ENCODE data around the gene VAV2.
"Not testable (repeated sequence)": the region's sequence is repeated elsewhere in the genome, so short reads cannot be mapped to it uniquely, and the experiment has no call there.

Gene VAV2

DNA sequence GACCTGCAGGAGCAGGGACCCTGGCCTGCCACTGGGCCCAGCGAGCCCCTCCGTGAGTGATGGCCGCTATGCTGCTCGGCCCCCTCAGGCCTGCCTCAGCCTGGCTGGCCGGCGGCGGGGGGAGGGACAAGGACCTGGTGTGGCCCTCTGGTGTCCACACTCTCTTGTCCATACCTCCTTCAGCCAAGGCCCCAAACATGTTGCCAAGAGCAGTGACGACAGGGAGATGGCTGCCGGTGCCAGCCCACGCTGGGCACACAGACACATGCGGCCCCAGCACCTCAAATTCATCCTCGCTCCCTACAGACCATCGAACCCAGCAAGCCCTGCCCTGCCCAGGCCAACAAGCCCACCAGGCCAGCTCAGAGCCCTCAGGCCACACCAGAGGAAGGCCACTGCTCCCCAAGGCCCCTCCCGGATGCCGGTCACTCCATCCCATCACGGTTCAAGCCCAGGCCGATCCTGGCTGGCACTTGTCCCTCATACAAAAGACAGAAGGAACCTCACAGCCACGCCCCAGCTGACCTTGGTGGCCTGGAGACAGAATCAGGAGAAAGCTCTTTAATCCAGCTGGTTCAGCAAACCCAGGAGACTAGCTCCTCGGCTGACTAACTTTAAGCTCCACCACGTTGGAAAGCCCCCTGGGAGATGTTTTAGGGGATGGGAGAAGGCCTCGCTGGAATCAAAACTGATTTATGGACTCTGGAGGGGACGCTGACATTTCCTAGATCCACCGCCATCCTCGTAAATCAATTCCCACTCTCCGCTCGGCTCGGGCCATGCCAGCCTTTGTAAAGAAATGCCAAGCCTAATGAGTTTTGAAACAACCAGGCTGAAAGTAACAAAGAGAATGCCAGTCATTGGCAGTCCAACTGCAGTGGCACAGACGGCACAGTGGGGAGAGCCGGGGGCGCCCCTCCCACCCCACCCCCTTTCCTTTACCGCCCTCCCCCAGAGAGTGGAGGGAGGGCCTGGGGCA lies 84.9 kb downstream of the VAV2 start:
- no peaks in the 10 kb centered on the region for H3K36me3 ChIP-seq (ENCODE audit: insufficient read depth, low read length)
- no peaks in the 10 kb centered on the region for H3K27me3 ChIP-seq (ENCODE audit: insufficient read depth, low read length)
- no peaks in the 10 kb centered on the region for H3K4me1 ChIP-seq (ENCODE audit: control insufficient read depth, insufficient read depth, low read length, unreplicated experiment)
- no peak overlapping the region for H2AFZ ChIP-seq (ENCODE audit: low read length, unreplicated experiment)
- peaks cover 8% of the 10 kb centered on the region for H3K79me2 ChIP-seq (ENCODE audit: control insufficient read depth, insufficient read depth, low read length, unreplicated experiment)
- H3K4me3 ChIP-seq (ENCODE audit: low read depth, low read length), result no peak overlapping the region
- no peak overlapping the region for H3K27ac ChIP-seq (ENCODE audit: low read depth, low read length)

DNA sequence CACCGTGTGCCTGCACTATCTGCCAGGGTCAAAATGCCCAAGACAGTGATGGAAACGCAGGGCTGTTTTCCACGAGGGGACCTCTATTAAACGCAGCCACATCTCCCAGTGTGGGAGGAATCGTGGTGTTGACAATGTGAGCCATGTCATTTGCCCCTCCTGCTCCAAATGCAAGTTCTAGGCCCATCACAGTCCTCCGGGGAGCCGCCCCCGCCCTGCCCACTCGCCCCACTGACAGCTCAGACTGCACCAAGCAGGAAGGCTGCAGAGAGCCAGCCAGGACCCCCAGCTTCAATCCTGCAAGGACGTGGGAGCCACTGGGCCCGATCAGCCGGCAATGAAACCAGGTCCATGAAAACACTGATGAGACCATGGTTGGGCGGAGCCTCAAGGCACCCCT lies 85.9 kb downstream of the VAV2 start:
- Histone ChIP-seq H3K27ac (ENCODE audit: low read depth, low read length) (no peak overlapping the region), H3K79me2 (ENCODE audit: control insufficient read depth, insufficient read depth, low read length, unreplicated experiment) (peaks cover 8% of the 10 kb centered on the region), H3K27me3 (ENCODE audit: insufficient read depth, low read length) (no peaks in the 10 kb centered on the region), H3K36me3 (ENCODE audit: insufficient read depth, low read length) (no peaks in the 10 kb centered on the region), H3K4me1 (ENCODE audit: control insufficient read depth, insufficient read depth, low read length, unreplicated experiment) (no peaks in the 10 kb centered on the region), H3K4me3 (ENCODE audit: low read depth, low read length) (no peak overlapping the region), H2AFZ (ENCODE audit: low read length, unreplicated experiment) (no peak overlapping the region)

DNA sequence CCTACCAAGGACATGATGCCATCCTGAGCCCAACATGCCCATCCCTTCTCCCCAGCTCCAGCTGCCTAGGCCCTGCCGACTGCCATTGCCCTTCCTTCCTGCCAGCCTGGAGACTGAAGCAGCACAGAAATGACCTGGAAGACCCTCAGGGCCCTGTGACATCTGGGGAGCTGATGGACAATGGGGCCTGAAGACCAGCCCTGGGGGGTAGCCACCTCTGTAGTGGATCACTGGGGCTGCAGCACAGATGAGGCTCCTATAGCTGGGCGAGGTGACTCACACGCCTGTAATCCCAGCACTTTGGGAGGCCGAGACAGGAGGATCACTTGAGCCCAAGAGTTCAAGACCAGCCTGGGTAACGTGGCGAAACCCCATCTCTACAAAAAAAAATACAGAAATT lies 86.6 kb downstream of the VAV2 start:
- Histone ChIP-seq H3K4me1 (ENCODE audit: control insufficient read depth, insufficient read depth, low read length, unreplicated experiment) (no peaks in the 10 kb centered on the region), H2AFZ (ENCODE audit: low read length, unreplicated experiment) (no peak overlapping the region), H3K27me3 (ENCODE audit: insufficient read depth, low read length) (no peaks in the 10 kb centered on the region), H3K27ac (ENCODE audit: low read depth, low read length) (no peak overlapping the region), H3K4me3 (ENCODE audit: low read depth, low read length) (no peak overlapping the region), H3K79me2 (ENCODE audit: control insufficient read depth, insufficient read depth, low read length, unreplicated experiment) (peaks cover 8% of the 10 kb centered on the region), H3K36me3 (ENCODE audit: insufficient read depth, low read length) (no peaks in the 10 kb centered on the region)

DNA sequence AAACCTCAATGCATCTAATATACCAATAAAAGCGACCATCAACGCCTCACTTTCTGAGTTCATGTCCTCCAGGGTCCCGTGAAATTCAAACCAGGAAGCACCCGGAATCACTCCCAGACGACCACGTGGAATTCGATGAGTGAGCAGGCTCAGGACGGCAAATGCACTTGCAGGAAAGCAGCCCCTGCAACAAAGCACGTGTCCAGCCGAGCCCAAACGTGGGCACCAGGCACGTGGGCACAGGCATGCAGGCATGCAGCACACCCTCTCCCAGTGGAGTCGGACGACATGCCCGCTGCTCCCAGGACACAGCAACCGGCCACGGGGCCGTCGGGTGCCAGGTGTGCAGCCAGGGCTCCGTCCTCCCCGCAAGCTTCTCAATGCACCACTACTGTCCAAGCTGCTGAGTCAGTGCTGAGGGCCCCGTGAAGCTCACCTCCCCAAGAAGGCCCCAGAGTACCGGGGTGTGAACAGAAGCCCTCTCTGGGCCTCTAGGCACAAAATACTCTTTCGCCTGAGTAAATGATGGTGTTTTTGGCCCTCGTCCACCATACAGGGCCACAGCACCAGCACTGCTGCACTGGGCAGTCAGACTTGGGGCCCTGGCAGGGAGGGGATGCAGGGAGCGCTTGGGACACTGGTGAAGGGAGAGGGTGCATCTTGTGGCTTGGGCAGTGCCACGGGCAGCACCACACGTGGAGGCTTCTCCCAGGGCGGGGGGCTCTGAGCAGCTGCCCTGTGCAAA lies 87.6 kb downstream of the VAV2 start:
- Histone ChIP-seq H2AFZ (ENCODE audit: low read length, unreplicated experiment) (no peak overlapping the region), H3K27me3 (ENCODE audit: insufficient read depth, low read length) (no peaks in the 10 kb centered on the region), H3K4me3 (ENCODE audit: low read depth, low read length) (no peak overlapping the region), H3K4me1 (ENCODE audit: control insufficient read depth, insufficient read depth, low read length, unreplicated experiment) (no peaks in the 10 kb centered on the region), H3K36me3 (ENCODE audit: insufficient read depth, low read length) (no peaks in the 10 kb centered on the region), H3K79me2 (ENCODE audit: control insufficient read depth, insufficient read depth, low read length, unreplicated experiment) (peaks cover 8% of the 10 kb centered on the region), H3K27ac (ENCODE audit: low read depth, low read length) (no peak overlapping the region)

DNA sequence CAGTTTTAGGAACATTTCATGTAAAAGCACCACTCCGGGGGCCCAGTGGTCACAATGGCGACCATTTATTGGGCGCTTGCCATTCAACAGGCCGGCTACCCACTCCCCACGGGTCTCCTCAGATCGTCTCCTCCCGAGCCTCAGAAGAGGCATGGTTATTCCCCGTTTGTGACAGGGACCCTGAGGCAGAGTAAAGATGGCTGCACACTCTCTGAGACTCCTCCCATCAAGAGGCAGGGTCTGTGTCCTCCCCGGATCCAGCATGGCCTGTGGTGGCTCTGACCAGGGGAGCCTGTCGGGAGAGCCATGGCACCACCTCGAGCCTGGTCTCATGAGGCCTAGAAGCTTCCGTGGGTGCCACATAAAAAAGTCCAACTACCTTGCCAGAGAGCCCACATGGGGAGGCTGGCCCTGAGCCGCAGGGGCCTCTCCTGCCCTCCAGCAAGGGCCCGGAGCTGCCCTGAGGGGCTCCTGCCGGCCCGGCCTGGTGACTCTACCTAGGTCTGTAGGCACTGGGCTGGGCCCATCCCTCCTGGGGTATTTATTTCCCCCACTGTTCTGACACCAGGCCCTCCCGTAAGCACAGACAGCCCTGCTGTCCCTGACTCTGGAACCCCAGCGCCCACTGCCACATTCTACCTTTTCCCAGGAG lies 90.8 kb downstream of the VAV2 start:
- H3K79me2 ChIP-seq (ENCODE audit: control insufficient read depth, insufficient read depth, low read length, unreplicated experiment), result no peaks in the 10 kb centered on the region
- H3K36me3 ChIP-seq (ENCODE audit: insufficient read depth, low read length), result no peaks in the 10 kb centered on the region
- no peak overlapping the region for H3K4me3 ChIP-seq (ENCODE audit: low read depth, low read length)
- H2AFZ ChIP-seq (ENCODE audit: low read length, unreplicated experiment), result no peak overlapping the region
- H3K27ac ChIP-seq (ENCODE audit: low read depth, low read length), result no peak overlapping the region
- H3K4me1 ChIP-seq (ENCODE audit: control insufficient read depth, insufficient read depth, low read length, unreplicated experiment), result no peaks in the 10 kb centered on the region
- H3K27me3 ChIP-seq (ENCODE audit: insufficient read depth, low read length), result no peaks in the 10 kb centered on the region

DNA sequence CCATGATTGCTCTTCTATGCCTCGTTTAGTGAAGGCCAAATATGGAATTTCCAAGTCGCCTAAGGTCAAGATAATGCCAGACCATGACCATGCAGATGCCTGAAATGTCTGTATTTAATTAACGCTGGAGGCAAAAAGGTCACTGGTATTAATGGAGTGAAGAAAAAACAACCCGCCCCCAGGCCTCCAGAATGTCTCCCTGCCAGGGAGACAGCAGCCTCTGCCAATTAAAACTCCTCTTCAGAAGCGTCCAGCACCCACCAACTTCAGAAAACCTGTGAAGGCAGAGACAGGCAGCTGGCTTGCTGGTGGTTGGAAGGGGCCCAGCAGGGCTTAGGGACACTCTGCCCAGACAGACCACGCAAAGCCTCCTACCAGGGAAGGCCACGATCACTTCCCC lies 94.4 kb downstream of the VAV2 start:
- no peaks in the 10 kb centered on the region for H3K79me2 ChIP-seq (ENCODE audit: control insufficient read depth, insufficient read depth, low read length, unreplicated experiment)
- H3K4me3 ChIP-seq (ENCODE audit: low read depth, low read length), result no peak overlapping the region
- no peak overlapping the region for H3K27ac ChIP-seq (ENCODE audit: low read depth, low read length)
- no peaks in the 10 kb centered on the region for H3K36me3 ChIP-seq (ENCODE audit: insufficient read depth, low read length)
- no peaks in the 10 kb centered on the region for H3K4me1 ChIP-seq (ENCODE audit: control insufficient read depth, insufficient read depth, low read length, unreplicated experiment)
- no peaks in the 10 kb centered on the region for H3K27me3 ChIP-seq (ENCODE audit: insufficient read depth, low read length)
- no peak overlapping the region for H2AFZ ChIP-seq (ENCODE audit: low read length, unreplicated experiment)

DNA sequence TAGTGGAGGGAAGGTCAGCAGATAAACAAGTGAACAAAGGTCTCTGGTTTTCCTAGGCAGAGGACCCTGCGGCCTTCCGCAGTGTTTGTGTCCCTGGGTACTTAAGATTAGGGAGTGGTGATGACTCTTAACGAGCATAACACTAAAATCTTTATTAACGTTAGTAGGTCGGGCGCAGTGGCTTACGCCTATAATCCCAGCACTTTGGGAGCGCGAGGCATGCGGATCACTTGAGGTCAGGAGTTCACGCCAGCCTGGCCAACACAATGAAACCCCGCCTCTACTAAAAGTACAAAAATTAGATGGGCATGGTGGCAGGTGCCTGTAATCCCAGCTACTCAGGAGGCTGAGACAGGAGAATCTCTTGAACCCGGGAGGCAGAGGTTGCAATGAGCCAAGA lies 96.1 kb downstream of the VAV2 start:
- H2AFZ ChIP-seq (ENCODE audit: low read length, unreplicated experiment); H3K27ac ChIP-seq (ENCODE audit: low read depth, low read length); H3K4me1 ChIP-seq (ENCODE audit: control insufficient read depth, insufficient read depth, low read length, unreplicated experiment); H3K36me3 ChIP-seq (ENCODE audit: insufficient read depth, low read length); H3K4me3 ChIP-seq (ENCODE audit: low read depth, low read length); H3K79me2 ChIP-seq (ENCODE audit: control insufficient read depth, insufficient read depth, low read length, unreplicated experiment); H3K27me3 ChIP-seq (ENCODE audit: insufficient read depth, low read length): not testable (repeated sequence)

DNA sequence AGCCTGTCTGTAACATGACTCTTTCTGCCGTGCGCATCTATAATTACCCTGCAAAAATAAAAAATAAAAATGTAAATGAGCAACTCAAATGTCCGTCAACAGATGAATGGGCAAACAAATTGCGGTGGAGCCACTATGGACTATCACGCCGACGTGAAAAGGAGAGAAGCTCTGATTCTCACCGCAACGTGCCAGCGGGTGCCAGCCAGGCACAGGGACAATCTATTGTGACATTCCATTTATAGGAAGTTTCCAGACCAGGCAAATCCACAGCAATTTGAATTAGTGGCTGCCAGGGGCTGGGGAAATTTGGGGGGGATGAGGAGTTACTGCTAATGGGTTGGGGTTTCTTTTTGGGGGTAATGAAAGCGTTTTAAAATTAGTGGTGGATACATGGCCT lies 96.8 kb downstream of the VAV2 start:
- no peaks in the 10 kb centered on the region for H3K36me3 ChIP-seq (ENCODE audit: insufficient read depth, low read length)
- no peak overlapping the region for H2AFZ ChIP-seq (ENCODE audit: low read length, unreplicated experiment)
- H3K79me2 ChIP-seq (ENCODE audit: control insufficient read depth, insufficient read depth, low read length, unreplicated experiment), result no peaks in the 10 kb centered on the region
- H3K4me1 ChIP-seq (ENCODE audit: control insufficient read depth, insufficient read depth, low read length, unreplicated experiment), result peaks cover 1% of the 10 kb centered on the region
- H3K27me3 ChIP-seq (ENCODE audit: insufficient read depth, low read length), result no peaks in the 10 kb centered on the region
- no peak overlapping the region for H3K27ac ChIP-seq (ENCODE audit: low read depth, low read length)
- H3K4me3 ChIP-seq (ENCODE audit: low read depth, low read length), result no peak overlapping the region

DNA sequence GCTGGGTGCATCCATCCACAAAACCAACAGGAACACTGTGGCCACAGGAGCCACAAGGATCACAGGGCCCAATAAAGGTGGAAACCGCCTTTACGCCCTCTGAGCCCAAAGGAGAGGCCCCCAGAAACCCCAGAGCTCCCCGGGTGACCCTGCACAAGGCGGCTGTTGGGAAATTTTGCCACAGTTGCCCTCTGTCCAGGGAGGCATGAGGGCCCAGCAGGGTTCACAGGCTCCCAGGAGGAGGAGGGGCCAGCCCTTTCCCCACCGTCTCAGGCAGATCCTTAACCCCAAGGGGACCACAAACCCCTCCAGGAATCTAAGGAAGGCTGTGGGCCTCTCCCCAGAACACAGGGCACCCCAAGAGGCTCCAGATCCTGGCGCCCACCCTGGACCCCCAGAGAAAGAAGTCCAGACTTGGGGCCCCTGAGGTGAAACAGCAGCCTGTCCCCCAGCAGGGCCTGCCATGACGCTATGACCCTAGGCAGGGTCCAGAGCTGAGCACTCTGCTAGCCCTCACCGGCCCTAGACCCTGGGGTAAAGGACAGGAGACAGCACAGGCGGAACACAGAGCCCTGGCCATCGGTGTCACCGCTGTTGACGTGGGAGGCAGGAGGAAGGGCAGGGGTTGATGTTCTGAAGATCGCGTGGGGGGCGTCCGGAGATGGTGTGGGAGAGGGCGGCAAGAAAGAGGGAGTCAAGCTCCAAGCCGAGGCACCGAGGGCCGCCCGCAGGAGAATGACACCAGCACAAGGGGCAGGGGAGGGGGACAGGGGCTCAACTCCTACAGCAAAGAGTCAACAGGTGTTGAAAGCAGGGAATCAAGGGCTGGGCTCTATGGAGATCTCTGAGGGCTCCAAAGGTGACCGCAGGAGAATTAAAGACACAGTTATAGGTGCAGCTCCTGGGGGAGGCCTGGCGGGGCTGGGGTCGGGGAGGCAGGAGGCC lies 97.5 kb downstream of the VAV2 start:
- H3K27ac ChIP-seq (ENCODE audit: low read depth, low read length), result no peak overlapping the region
- H3K4me1 ChIP-seq (ENCODE audit: control insufficient read depth, insufficient read depth, low read length, unreplicated experiment), result peaks cover 8% of the 10 kb centered on the region
- no peaks in the 10 kb centered on the region for H3K27me3 ChIP-seq (ENCODE audit: insufficient read depth, low read length)
- no peak overlapping the region for H2AFZ ChIP-seq (ENCODE audit: low read length, unreplicated experiment)
- no peaks in the 10 kb centered on the region for H3K79me2 ChIP-seq (ENCODE audit: control insufficient read depth, insufficient read depth, low read length, unreplicated experiment)
- H3K36me3 ChIP-seq (ENCODE audit: insufficient read depth, low read length), result no peaks in the 10 kb centered on the region
- no peak overlapping the region for H3K4me3 ChIP-seq (ENCODE audit: low read depth, low read length)
